WTC11 (cell line): Measurements from ENCODE around the gene EXOC1L. TPM values are rescaled to one million over a fixed set of nuclear protein-coding genes. Genes with fewer than 3 reads are reported as not detected.
A peak's percentile ranks its signal among the peaks of the same experiment; 100 is the strongest.

ENCODE experiments used
- ATAC-seq: fragments of 200-7000 bp; cut with Tn5 transposase; 2 replicates; pipeline ENCODE4 v1.10.0; 2021; ENCODE audit warnings: mild to moderate bottlenecking, moderate library complexity
- CTCF ChIA-PET: fragments of 300-600 bp; sonication (Branson Sonifier 250); formaldehyde crosslinking; loops from one replicate; lab custom pipeline; 2021; ENCODE audit warnings: antibody characterized with exemption; lab: Charles Lee
- POLR2A ChIA-PET: fragments of 350-600 bp; sonication (Branson Sonifier 250); formaldehyde crosslinking; loops from one replicate; lab custom pipeline; 2021; ENCODE audit warnings: antibody characterized with exemption; lab: Charles Lee
- DNase-seq: peaks from one replicate; pipeline ENCODE4 v3.0.0; 2021; ENCODE audit warnings: low spot score
- H3K27ac Mint-ChIP-seq: 2 replicates; pipeline ENCODE4 v1.8.0; 2021; ENCODE audit warnings: mixed read lengths
- H3K27me3 Mint-ChIP-seq: 2 replicates; pipeline ENCODE4 v1.8.0; 2021; ENCODE audit warnings: low read depth, mild to moderate bottlenecking, moderate library complexity, mixed read lengths
- H3K36me3 Mint-ChIP-seq: 2 replicates; pipeline ENCODE4 v1.8.0; 2021; ENCODE audit warnings: mixed read lengths
- H3K4me1 Mint-ChIP-seq: 2 replicates; pipeline ENCODE4 v1.8.0; 2022; ENCODE audit warnings: mixed read lengths
- H3K4me3 Mint-ChIP-seq: 2 replicates; pipeline ENCODE4 v1.8.0; 2021; ENCODE audit warnings: mild to moderate bottlenecking, moderate library complexity, mixed read lengths
- H3K9me3 Mint-ChIP-seq: 2 replicates; pipeline ENCODE4 v1.8.0; 2021; ENCODE audit warnings: mixed read lengths
- AFF4 ChIP-seq: sonication (generic); formaldehyde crosslinking; IDR thresholded peaks from 2 replicates; pipeline ENCODE4 v1.8.1; 2023; ENCODE audit warnings: mild to moderate bottlenecking, missing genetic modification reagents, borderline replicate concordance
- CBFB ChIP-seq: sonication (generic); formaldehyde crosslinking; IDR thresholded peaks from 2 replicates; pipeline ENCODE4 v1.8.1; 2022; ENCODE audit warnings: mild to moderate bottlenecking, low read depth, missing genetic modification reagents
- CTCF ChIP-seq: fragments of 200-600 bp; IDR thresholded peaks from 2 replicates; pipeline ENCODE4 v1.8.0; 2022; ENCODE audit warnings: antibody characterized with exemption
- EMX1 ChIP-seq: fragments of 250-450 bp; sonication (Bioruptor Pico); IDR thresholded peaks from 2 replicates; pipeline ENCODE4 v1.8.0; 2021; ENCODE audit warnings: mild to moderate bottlenecking
- ERG ChIP-seq: fragments of 250-450 bp; sonication (Bioruptor Pico); IDR thresholded peaks from 2 replicates; pipeline ENCODE4 v1.8.0; 2021; ENCODE audit warnings: mild to moderate bottlenecking
- ETV6 ChIP-seq: sonication (generic); formaldehyde crosslinking; IDR thresholded peaks from 2 replicates; pipeline ENCODE4 v1.8.1; 2022; ENCODE audit warnings: mild to moderate bottlenecking, missing genetic modification reagents
- GABPB1 ChIP-seq: sonication (generic); formaldehyde crosslinking; IDR thresholded peaks from 2 replicates; pipeline ENCODE4 v1.8.1; 2023; ENCODE audit warnings: mild to moderate bottlenecking, missing genetic modification reagents
- JAZF1 ChIP-seq: fragments of 250-450 bp; sonication (Bioruptor Pico); IDR thresholded peaks from 2 replicates; pipeline ENCODE4 v1.9.0; 2021; ENCODE audit warnings: moderate library complexity, mild to moderate bottlenecking, inconsistent platforms
- NFE2L1 ChIP-seq: sonication (generic); formaldehyde crosslinking; IDR thresholded peaks from 2 replicates; pipeline ENCODE4 v1.8.1; 2023; ENCODE audit warnings: missing genetic modification reagents
- NR2C2 ChIP-seq: sonication (generic); formaldehyde crosslinking; IDR thresholded peaks from 2 replicates; pipeline ENCODE4 v1.8.0; 2022; ENCODE audit warnings: mild to moderate bottlenecking, missing genetic modification reagents
- SMAD3 ChIP-seq: sonication (generic); formaldehyde crosslinking; IDR thresholded peaks from 2 replicates; pipeline ENCODE4 v1.8.0; 2022; ENCODE audit warnings: missing genetic modification reagents, mild to moderate bottlenecking, borderline replicate concordance
- USF2 ChIP-seq: sonication (generic); formaldehyde crosslinking; IDR thresholded peaks from 2 replicates; pipeline ENCODE4 v1.8.1; 2023; ENCODE audit warnings: mild to moderate bottlenecking, missing genetic modification reagents, moderate library complexity
- ZBTB21 ChIP-seq: sonication (generic); formaldehyde crosslinking; IDR thresholded peaks from 2 replicates; pipeline ENCODE4 v1.8.1; 2023; ENCODE audit warnings: mild to moderate bottlenecking, missing genetic modification reagents, borderline replicate concordance
- ZNF121 ChIP-seq: sonication (generic); formaldehyde crosslinking; IDR thresholded peaks from 2 replicates; pipeline ENCODE4 v1.8.0; 2023; ENCODE audit warnings: missing genetic modification reagents
- ZNF263 ChIP-seq: sonication (generic); formaldehyde crosslinking; IDR thresholded peaks from 2 replicates; pipeline ENCODE4 v1.8.1; 2022; ENCODE audit warnings: low read depth, mild to moderate bottlenecking, moderate library complexity, missing genetic modification reagents
- ZNF317 ChIP-seq: sonication (generic); formaldehyde crosslinking; IDR thresholded peaks from 2 replicates; pipeline ENCODE4 v1.8.1; 2023; ENCODE audit warnings: low read depth, mild to moderate bottlenecking, moderate library complexity, missing genetic modification reagents, borderline replicate concordance
- ZNF416 ChIP-seq: fragments of 250-450 bp; sonication (Bioruptor Pico); IDR thresholded peaks from 2 replicates; pipeline ENCODE4 v1.9.0; 2021; ENCODE audit warnings: mild to moderate bottlenecking, inconsistent platforms
- total RNA-seq: library from RNA; stranded (reverse); gene quantifications from 3 replicates; pipeline ENCODE4 v1.2.3, GENCODE V29; 2021
- TF ChIP-seq, protein P1 (sequence below): sonication (generic); formaldehyde crosslinking; IDR thresholded peaks from 2 replicates; pipeline ENCODE4 v1.8.0; 2022; ENCODE audit warnings: mild to moderate bottlenecking, missing genetic modification reagents

Gene EXOC1L
- total RNA-seq, 1 experiment from 2014 or later = not detected

- no peaks in the 10 kb centered on the region for H3K4me1 Mint-ChIP-seq
- ChIA-PET POLR2A (interaction anchor here (0.6 kb wide), 1 partner anchor 124 kb away, joined by 3 read pairs; no protein-coding TSS in a partner anchor), CTCF (interaction anchor here (0.6 to 1.4 kb wide), 10 partner anchors 10 to 124 kb away, joined by 3 to 4 read pairs (median 3); partner anchors contain the start of gene CEP135)
- H3K27ac Mint-ChIP-seq = no peak overlapping the region
- H3K4me3 Mint-ChIP-seq = no peak overlapping the region
- H3K9me3 Mint-ChIP-seq = no peaks in the 10 kb centered on the region
- ATAC-seq (peak; percentile 47; the same call in 1 of the 2 replicates), DNase-seq (no peak)
- H3K27me3 Mint-ChIP-seq = no peaks in the 10 kb centered on the region
- peaks cover 21% of the 10 kb centered on the region for H3K36me3 Mint-ChIP-seq
- TF ChIP-seq CTCF = peak; percentile 68
- no peak for TF ChIP-seq ETV6 (CRISPR knock-in tag)
Observed at GRCh38 chr4:55866973-55867574, 47.5 kb downstream of the EXOC1L start.

- TF ChIP-seq NR2C2 (no peak), ETV6 (CRISPR knock-in tag) (no peak), AFF4 (CRISPR knock-in tag) (no peak), ZBTB21 (CRISPR knock-in tag) (no peak), ZNF121 (CRISPR knock-in tag) (no peak), CBFB (no peak), JAZF1 (CRISPR knock-in tag) (no peak), ZNF263 (CRISPR knock-in tag) (no peak), ZNF416 (CRISPR knock-in tag) (no peak)
- TF ChIP-seq, protein P1, sequence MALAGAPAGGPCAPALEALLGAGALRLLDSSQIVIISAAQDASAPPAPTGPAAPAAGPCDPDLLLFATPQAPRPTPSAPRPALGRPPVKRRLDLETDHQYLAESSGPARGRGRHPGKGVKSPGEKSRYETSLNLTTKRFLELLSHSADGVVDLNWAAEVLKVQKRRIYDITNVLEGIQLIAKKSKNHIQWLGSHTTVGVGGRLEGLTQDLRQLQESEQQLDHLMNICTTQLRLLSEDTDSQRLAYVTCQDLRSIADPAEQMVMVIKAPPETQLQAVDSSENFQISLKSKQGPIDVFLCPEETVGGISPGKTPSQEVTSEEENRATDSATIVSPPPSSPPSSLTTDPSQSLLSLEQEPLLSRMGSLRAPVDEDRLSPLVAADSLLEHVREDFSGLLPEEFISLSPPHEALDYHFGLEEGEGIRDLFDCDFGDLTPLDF (CRISPR knock-in tag) = no peak
- H3K27ac Mint-ChIP-seq = 0 out of 2 replicates have a peak overlapping the region, but pooled peaks have one; percentile 11
- H3K36me3 Mint-ChIP-seq = peaks cover 21% of the 10 kb centered on the region
- ChIA-PET CTCF (no interaction called here), POLR2A (no interaction called here)
- no peaks in the 10 kb centered on the region for H3K9me3 Mint-ChIP-seq
- no peak overlapping the region for H3K4me3 Mint-ChIP-seq
- H3K27me3 Mint-ChIP-seq = no peaks in the 10 kb centered on the region
- DNase-seq = no peak
- H3K4me1 Mint-ChIP-seq = no peaks in the 10 kb centered on the region
- no peak for ATAC-seq
Observed at GRCh38 chr4:55868581-55869090, 49.0 kb downstream of the EXOC1L start.

GRCh38 chr4:55871299-55871800 lies 51.8 kb downstream of the EXOC1L start:
- no peaks in the 10 kb centered on the region for H3K4me1 Mint-ChIP-seq
- no peaks in the 10 kb centered on the region for H3K27me3 Mint-ChIP-seq
- ATAC-seq = no peak
- no peak overlapping the region for H3K4me3 Mint-ChIP-seq
- DNase-seq = no peak
- ChIA-PET POLR2A (no interaction called here), CTCF (no interaction called here)
- peak overlapping the region; percentile 61 for H3K27ac Mint-ChIP-seq
- H3K36me3 Mint-ChIP-seq = peaks cover 21% of the 10 kb centered on the region
- H3K9me3 Mint-ChIP-seq = no peaks in the 10 kb centered on the region
- TF ChIP-seq NFE2L1 (CRISPR knock-in tag) = no peak
- TF ChIP-seq SMAD3 (CRISPR knock-in tag) = no peak
- TF ChIP-seq CTCF = no peak
- no peak for TF ChIP-seq ERG (CRISPR knock-in tag)
- TF ChIP-seq EMX1 (CRISPR knock-in tag) = no peak
- TF ChIP-seq ZNF317 = no peak
- no peak for TF ChIP-seq GABPB1 (CRISPR knock-in tag)
- TF ChIP-seq USF2 = no peak
